Thyroid gland (tissue), 4 donors: ENCODE data around the gene CRTC3.

ENCODE experiments used
- CTCF ChIP-seq, 6 experiments: fragments of 200-600 bp in 3 of 6; fragments of 450-650 bp in 3 of 6; sonication (generic) in 3 of 6; IDR thresholded peaks; one replicate each; pipeline ENCODE4 v1.5.1; 2016 to 2019; ENCODE audit warnings: antibody characterized with exemption in 6 of 6, mild to moderate bottlenecking in 2 of 6, inconsistent platforms in 1 of 6, moderate library complexity in 1 of 6
- POLR2A ChIP-seq, 2 donors: fragments of 450-650 bp; IDR thresholded peaks; one replicate each; pipeline ENCODE4 v1.6.1; 2017; ENCODE audit warnings: antibody characterized with exemption in 2 of 2, mild to moderate bottlenecking in 2 of 2, moderate library complexity in 1 of 2

DNA sequence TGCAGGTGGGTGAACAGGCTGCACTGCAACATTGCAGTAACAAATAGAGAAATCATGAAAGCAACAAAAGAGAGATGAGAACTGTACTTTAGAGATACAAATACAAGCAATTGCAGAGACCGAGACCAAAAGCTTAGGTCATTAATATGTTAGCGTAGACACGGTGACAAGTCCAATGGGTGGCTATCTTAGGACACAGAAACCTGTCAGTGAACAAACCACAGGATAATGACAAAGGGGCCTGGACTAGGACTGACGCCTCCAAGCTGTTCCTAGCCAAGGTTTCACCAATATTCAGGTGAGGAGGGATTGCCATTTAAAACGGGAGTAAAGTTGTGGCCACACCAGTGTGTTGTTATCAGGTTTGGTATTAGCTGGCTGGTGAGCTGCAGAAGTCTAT lies 145.7 kb downstream of the CRTC3 start:
- TF ChIP-seq CTCF (IDR thresholded peaks at IDR 0.05): no peak
- no peak for TF ChIP-seq POLR2A (IDR thresholded peaks at IDR 0.05)
